SK-N-SH treated with all-trans-retinoic acid at 6 μM for 48 hours (cell line): ENCODE data around the gene ASB3.

Source experiments
- ATAC-seq: fragments of 200-7000 bp; cut with Tn5 transposase; 3 replicates; pipeline ENCODE4 v1.9.1; 2020; ENCODE audit warnings: mild to moderate bottlenecking, moderate library complexity
- ARNTL ChIP-seq: fragments of 450-650 bp; formaldehyde crosslinking; IDR thresholded peaks from 2 replicates; pipeline ENCODE4 v1.5.0; 2020; ENCODE audit warnings: low read depth, mild to moderate bottlenecking, moderate library complexity, borderline replicate concordance
- BACH2 ChIP-seq: fragments of 250-450 bp; sonication (Bioruptor Pico); IDR thresholded peaks from 2 replicates; pipeline ENCODE4 v1.9.0; 2021; ENCODE audit warnings: mild to moderate bottlenecking, borderline replicate concordance
- CSDC2 ChIP-seq: fragments of 250-450 bp; sonication (Bioruptor Pico); IDR thresholded peaks from 2 replicates; pipeline ENCODE4 v1.5.0; 2020; ENCODE audit warnings: mild to moderate bottlenecking, moderate library complexity
- ESRRG ChIP-seq: fragments of 250-450 bp; sonication (Bioruptor Pico); IDR thresholded peaks from 2 replicates; pipeline ENCODE4 v1.6.1; 2021; ENCODE audit warnings: mild to moderate bottlenecking
- GLIS3 ChIP-seq: fragments of 250-450 bp; sonication (Bioruptor Pico); IDR thresholded peaks from 2 replicates; pipeline ENCODE4 v1.5.0; 2020; ENCODE audit warnings: mild to moderate bottlenecking, moderate library complexity
- OSR1 ChIP-seq: fragments of 250-450 bp; sonication (Bioruptor Pico); IDR thresholded peaks from 2 replicates; pipeline ENCODE4 v1.8.0; 2022; ENCODE audit warnings: moderate library complexity, mild to moderate bottlenecking, inconsistent platforms
- PPARA ChIP-seq: fragments of 250-450 bp; sonication (Bioruptor Pico); IDR thresholded peaks from 2 replicates; pipeline ENCODE4 v1.5.0; 2020; ENCODE audit warnings: mild to moderate bottlenecking, borderline replicate concordance
- RARB ChIP-seq: fragments of 250-450 bp; sonication (Bioruptor Pico); IDR thresholded peaks from 2 replicates; pipeline ENCODE4 v1.8.0; 2021; ENCODE audit warnings: mild to moderate bottlenecking, moderate library complexity
- SNAI2 ChIP-seq: fragments of 250-450 bp; sonication (Bioruptor Pico); IDR thresholded peaks from 2 replicates; pipeline ENCODE4 v1.5.0; 2020; ENCODE audit warnings: mild to moderate bottlenecking, moderate library complexity
- TCF4 ChIP-seq: fragments of 250-450 bp; sonication (Bioruptor Pico); IDR thresholded peaks from 2 replicates; pipeline ENCODE4 v1.8.0; 2021; ENCODE audit warnings: mild to moderate bottlenecking, moderate library complexity, borderline replicate concordance
- TOX ChIP-seq: fragments of 250-450 bp; sonication (Bioruptor Pico); IDR thresholded peaks from 2 replicates; pipeline ENCODE4 v1.8.0; 2021; ENCODE audit warnings: mild to moderate bottlenecking, moderate library complexity, borderline replicate concordance
- ZC3H10 ChIP-seq: fragments of 250-450 bp; sonication (Bioruptor Pico); IDR thresholded peaks from 2 replicates; pipeline ENCODE4 v1.5.1; 2021; ENCODE audit warnings: mild to moderate bottlenecking, moderate library complexity
- ZFP3 ChIP-seq: fragments of 250-450 bp; sonication (Bioruptor Pico); IDR thresholded peaks from 2 replicates; pipeline ENCODE4 v1.5.0; 2020; ENCODE audit warnings: mild to moderate bottlenecking, moderate library complexity
- ZFP30 ChIP-seq: fragments of 450-650 bp; formaldehyde crosslinking; IDR thresholded peaks from 2 replicates; pipeline ENCODE4 v1.5.0; 2022; ENCODE audit warnings: mild to moderate bottlenecking, moderate library complexity
- ZNF70 ChIP-seq: fragments of 450-650 bp; formaldehyde crosslinking; IDR thresholded peaks from 2 replicates; pipeline ENCODE4 v1.5.0; 2020; ENCODE audit warnings: mild to moderate bottlenecking, moderate library complexity
- ZNF8 ChIP-seq: fragments of 450-650 bp; formaldehyde crosslinking; IDR thresholded peaks from 2 replicates; pipeline ENCODE4 v1.5.0; 2020; ENCODE audit warnings: mild to moderate bottlenecking, moderate library complexity
- TF ChIP-seq, protein P1 (sequence below): fragments of 250-450 bp; sonication (Bioruptor Pico); IDR thresholded peaks from 2 replicates; pipeline ENCODE4 v1.5.0; 2020; ENCODE audit warnings: mild to moderate bottlenecking, moderate library complexity
- TF ChIP-seq, protein P2 (sequence below): fragments of 250-450 bp; sonication (Bioruptor Pico); IDR thresholded peaks from 2 replicates; pipeline ENCODE4 v1.5.1; 2020; ENCODE audit warnings: low read depth, mild to moderate bottlenecking, moderate library complexity
- TF ChIP-seq, protein P3 (sequence below): fragments of 250-450 bp; sonication (Bioruptor Pico); IDR thresholded peaks from 2 replicates; pipeline ENCODE4 v1.8.0; 2020; ENCODE audit warnings: mild to moderate bottlenecking, moderate library complexity, borderline replicate concordance
- TF ChIP-seq, protein P4 (sequence below): fragments of 250-450 bp; sonication (Bioruptor Pico); IDR thresholded peaks from 2 replicates; pipeline ENCODE4 v1.8.0; 2021; ENCODE audit warnings: low read depth, mild to moderate bottlenecking, moderate library complexity, borderline replicate concordance

ASB3 gene

DNA sequence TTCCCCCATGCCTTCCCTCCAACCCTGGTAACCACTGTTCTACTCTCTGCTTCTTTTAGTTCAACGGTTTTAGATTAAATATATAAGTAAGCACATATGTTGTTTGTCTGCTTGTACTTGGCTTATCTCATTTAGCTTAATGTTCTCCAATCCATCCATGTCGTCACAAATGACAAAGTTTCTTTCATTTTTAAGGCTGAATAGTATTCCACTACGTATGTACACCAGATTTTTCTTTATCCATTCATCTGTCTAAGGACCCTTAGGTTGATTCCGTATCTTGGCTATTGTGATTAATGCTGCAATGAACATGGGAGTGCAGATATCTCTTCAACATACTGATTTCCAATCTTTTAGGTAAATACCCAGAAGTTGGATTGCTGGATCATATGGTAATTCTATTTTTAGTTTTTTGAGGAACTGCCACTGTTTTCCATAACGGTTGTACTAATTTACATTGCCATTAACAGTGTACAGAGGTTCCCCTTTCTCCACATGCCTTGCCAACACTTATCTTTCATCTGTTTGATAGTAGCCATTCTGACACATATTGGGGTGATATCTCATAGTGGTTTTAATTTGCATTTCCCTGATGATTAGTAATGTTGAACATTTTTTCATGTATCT is 8.1 kb downstream of the ASB3 start (continued):
- TF ChIP-seq TOX (CRISPR knock-in tag): no peak

DNA sequence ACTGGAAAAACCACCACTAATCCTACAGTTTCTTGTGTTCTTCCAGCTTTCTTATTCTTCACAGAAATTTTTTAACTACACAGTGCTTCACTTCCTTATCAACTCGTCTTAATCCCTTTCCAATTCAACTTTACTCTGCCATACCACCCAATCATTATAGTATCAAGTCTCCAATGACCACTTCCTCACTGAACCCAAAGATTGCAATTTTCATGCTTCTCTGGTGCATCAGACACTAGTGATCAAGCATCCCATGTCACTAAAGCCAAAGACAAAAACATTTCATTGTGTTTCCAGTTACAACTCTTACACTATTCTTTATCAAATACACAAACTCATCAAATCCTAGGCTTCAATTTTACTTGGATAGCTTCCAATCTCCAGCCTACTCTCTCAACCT is 9.6 kb downstream of the ASB3 start:
- TF ChIP-seq OSR1 (CRISPR knock-in tag): no peak
- ATAC-seq: no peak

DNA sequence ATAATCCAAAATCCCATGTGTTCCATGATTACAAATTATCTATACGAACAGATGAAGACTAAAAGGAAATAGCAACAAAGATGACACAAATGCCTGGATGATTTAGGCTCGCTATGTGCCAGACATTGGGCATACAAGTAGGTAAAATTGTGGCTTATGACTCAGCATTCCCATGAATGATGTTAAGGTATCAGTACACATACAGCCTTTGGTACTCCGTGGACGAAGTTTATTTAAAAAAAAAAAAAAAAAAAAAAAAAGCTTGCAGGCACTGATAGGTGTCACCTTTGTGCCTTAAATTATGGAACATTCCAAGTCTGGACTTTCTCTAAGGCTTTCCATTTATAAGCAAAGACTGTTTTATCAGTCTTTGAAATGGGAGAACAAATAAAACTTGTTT is 16.5 kb downstream of the ASB3 start:
- no peak for ATAC-seq
- TF ChIP-seq ZFP30 (no peak), TOX (CRISPR knock-in tag) (no peak), TCF4 (CRISPR knock-in tag) (no peak), ZNF8 (CRISPR knock-in tag) (no peak), GLIS3 (CRISPR knock-in tag) (no peak), ZC3H10 (CRISPR knock-in tag) (no peak), OSR1 (CRISPR knock-in tag) (no peak), ARNTL (no peak), ZFP3 (CRISPR knock-in tag) (no peak), PPARA (CRISPR knock-in tag) (no peak), ESRRG (CRISPR knock-in tag) (no peak)
- TF ChIP-seq, protein P1, sequence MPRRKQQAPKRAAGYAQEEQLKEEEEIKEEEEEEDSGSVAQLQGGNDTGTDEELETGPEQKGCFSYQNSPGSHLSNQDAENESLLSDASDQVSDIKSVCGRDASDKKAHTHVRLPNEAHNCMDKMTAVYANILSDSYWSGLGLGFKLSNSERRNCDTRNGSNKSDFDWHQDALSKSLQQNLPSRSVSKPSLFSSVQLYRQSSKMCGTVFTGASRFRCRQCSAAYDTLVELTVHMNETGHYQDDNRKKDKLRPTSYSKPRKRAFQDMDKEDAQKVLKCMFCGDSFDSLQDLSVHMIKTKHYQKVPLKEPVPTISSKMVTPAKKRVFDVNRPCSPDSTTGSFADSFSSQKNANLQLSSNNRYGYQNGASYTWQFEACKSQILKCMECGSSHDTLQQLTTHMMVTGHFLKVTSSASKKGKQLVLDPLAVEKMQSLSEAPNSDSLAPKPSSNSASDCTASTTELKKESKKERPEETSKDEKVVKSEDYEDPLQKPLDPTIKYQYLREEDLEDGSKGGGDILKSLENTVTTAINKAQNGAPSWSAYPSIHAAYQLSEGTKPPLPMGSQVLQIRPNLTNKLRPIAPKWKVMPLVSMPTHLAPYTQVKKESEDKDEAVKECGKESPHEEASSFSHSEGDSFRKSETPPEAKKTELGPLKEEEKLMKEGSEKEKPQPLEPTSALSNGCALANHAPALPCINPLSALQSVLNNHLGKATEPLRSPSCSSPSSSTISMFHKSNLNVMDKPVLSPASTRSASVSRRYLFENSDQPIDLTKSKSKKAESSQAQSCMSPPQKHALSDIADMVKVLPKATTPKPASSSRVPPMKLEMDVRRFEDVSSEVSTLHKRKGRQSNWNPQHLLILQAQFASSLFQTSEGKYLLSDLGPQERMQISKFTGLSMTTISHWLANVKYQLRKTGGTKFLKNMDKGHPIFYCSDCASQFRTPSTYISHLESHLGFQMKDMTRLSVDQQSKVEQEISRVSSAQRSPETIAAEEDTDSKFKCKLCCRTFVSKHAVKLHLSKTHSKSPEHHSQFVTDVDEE: no peak
- TF ChIP-seq, all 23 proteins: peak for 0

DNA sequence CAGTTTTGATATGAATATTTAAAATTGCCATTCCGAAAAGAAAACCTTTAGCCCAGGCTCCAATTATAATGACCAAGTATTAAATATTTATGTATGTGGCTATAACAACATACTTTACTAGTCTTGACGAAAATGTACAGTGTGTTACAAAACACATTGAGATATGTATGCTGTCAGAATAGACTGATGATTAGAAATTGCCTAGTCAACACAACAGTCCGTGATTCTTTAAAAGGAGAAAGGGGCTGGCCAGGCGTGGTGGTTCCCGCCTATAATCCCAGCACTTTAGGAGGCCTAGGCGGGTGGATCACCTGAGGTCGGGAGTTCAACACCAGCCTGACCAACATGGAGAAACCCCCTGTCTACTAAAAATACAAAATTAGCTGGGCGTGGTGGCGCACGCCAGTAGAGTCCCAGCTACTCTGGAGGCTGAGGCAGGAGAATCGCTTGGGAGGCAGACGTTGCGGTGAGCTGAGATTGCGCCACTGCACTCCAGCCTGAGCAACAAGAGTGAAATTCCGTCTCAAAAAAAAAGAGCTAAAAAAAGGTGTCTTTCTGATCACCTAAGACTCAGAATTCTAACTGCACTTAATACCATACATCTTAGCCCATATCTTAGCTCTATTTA is 17.3 kb downstream of the ASB3 start:
- no peak for TF ChIP-seq RARB (CRISPR knock-in tag)
- TF ChIP-seq ESRRG (CRISPR knock-in tag): no peak
- TF ChIP-seq BACH2 (CRISPR knock-in tag): no peak
- no peak for TF ChIP-seq SNAI2 (CRISPR knock-in tag)
- no peak for TF ChIP-seq GLIS3 (CRISPR knock-in tag)
- no peak for TF ChIP-seq ZNF8 (CRISPR knock-in tag)
- TF ChIP-seq TCF4 (CRISPR knock-in tag): no peak
- TF ChIP-seq OSR1 (CRISPR knock-in tag): no peak
- TF ChIP-seq CSDC2 (CRISPR knock-in tag): no peak
- TF ChIP-seq PPARA (CRISPR knock-in tag): no peak
- TF ChIP-seq, protein P1: no peak
- TF ChIP-seq ARNTL: no peak
- TF ChIP-seq ZFP30: no peak
- no peak for TF ChIP-seq ZNF70 (CRISPR knock-in tag)
- TF ChIP-seq, protein P2, sequence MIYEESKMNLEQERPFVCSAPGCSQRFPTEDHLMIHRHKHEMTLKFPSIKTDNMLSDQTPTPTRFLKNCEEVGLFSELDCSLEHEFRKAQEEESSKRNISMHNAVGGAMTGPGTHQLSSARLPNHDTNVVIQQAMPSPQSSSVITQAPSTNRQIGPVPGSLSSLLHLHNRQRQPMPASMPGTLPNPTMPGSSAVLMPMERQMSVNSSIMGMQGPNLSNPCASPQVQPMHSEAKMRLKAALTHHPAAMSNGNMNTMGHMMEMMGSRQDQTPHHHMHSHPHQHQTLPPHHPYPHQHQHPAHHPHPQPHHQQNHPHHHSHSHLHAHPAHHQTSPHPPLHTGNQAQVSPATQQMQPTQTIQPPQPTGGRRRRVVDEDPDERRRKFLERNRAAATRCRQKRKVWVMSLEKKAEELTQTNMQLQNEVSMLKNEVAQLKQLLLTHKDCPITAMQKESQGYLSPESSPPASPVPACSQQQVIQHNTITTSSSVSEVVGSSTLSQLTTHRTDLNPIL (CRISPR knock-in tag): no peak
- TF ChIP-seq, protein P3, sequence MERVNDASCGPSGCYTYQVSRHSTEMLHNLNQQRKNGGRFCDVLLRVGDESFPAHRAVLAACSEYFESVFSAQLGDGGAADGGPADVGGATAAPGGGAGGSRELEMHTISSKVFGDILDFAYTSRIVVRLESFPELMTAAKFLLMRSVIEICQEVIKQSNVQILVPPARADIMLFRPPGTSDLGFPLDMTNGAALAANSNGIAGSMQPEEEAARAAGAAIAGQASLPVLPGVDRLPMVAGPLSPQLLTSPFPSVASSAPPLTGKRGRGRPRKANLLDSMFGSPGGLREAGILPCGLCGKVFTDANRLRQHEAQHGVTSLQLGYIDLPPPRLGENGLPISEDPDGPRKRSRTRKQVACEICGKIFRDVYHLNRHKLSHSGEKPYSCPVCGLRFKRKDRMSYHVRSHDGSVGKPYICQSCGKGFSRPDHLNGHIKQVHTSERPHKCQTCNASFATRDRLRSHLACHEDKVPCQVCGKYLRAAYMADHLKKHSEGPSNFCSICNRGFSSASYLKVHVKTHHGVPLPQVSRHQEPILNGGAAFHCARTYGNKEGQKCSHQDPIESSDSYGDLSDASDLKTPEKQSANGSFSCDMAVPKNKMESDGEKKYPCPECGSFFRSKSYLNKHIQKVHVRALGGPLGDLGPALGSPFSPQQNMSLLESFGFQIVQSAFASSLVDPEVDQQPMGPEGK (CRISPR knock-in tag): no peak
- TF ChIP-seq, protein P4, sequence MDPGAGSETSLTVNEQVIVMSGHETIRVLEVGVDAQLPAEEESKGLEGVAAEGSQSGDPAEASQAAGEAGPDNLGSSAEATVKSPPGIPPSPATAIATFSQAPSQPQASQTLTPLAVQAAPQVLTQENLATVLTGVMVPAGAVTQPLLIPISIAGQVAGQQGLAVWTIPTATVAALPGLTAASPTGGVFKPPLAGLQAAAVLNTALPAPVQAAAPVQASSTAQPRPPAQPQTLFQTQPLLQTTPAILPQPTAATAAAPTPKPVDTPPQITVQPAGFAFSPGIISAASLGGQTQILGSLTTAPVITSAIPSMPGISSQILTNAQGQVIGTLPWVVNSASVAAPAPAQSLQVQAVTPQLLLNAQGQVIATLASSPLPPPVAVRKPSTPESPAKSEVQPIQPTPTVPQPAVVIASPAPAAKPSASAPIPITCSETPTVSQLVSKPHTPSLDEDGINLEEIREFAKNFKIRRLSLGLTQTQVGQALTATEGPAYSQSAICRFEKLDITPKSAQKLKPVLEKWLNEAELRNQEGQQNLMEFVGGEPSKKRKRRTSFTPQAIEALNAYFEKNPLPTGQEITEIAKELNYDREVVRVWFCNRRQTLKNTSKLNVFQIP: no peak
- TF ChIP-seq, all 23 proteins: peak for 0
- no peak for ATAC-seq
